Chondrocyte (in vitro differentiated cells): ENCODE data around the gene DPM3. TPM values are rescaled to one million over a fixed set of nuclear protein-coding genes. Genes with fewer than 3 reads are reported as not detected.
A peak's percentile ranks its signal among the peaks of the same experiment; 100 is the strongest.

Experiments used
- DNase-seq: peaks from one replicate; pipeline ENCODE4 v3.0.0; 2021; ENCODE audit warnings: mixed read lengths, low spot score
- H3K27ac Mint-ChIP-seq: one replicate; pipeline ENCODE4 v1.8.0; 2021; ENCODE audit warnings: mild to moderate bottlenecking, moderate library complexity, mixed read lengths; ENCODE audit not compliant: unreplicated experiment
- H3K27me3 Mint-ChIP-seq: 2 replicates; pipeline ENCODE4 v1.8.0; 2021; ENCODE audit warnings: low read depth, mixed read lengths
- H3K36me3 Mint-ChIP-seq: 2 replicates; pipeline ENCODE4 v1.8.0; 2021; ENCODE audit warnings: low read depth, mixed read lengths
- H3K4me1 Mint-ChIP-seq: 2 replicates; pipeline ENCODE4 v1.8.0; 2021; ENCODE audit warnings: low read depth, mild to moderate bottlenecking, mixed read lengths
- H3K4me3 Mint-ChIP-seq: one replicate; pipeline ENCODE4 v1.8.0; 2021; ENCODE audit warnings: mild to moderate bottlenecking, moderate library complexity, mixed read lengths; ENCODE audit not compliant: unreplicated experiment
- H3K9me3 Mint-ChIP-seq: 2 replicates; pipeline ENCODE4 v1.8.0; 2021; ENCODE audit warnings: low read depth, mixed read lengths
- CTCF ChIP-seq: fragments of 200-600 bp; sonication (generic); IDR thresholded peaks from 2 replicates; pipeline ENCODE4 v1.5.0; 2021; ENCODE audit warnings: antibody characterized with exemption, mild to moderate bottlenecking, moderate library complexity
- total RNA-seq: library from RNA; stranded (reverse); gene quantifications from 3 replicates; pipeline ENCODE4 v1.2.1, GENCODE V29; 2021

DPM3 gene
- total RNA-seq, 1 donor from 2014 or later: 41.3 TPM

- no peak for DNase-seq
- Mint-ChIP-seq H3K4me3 (peak within 1 kb of the TSS; percentile 83), H3K27ac (peak within 1 kb of the TSS; percentile 94), H3K4me1 (peaks cover 75% of the 10 kb centered on the region), H3K36me3 (peaks cover 11% of the 10 kb centered on the region), H3K9me3 (no peaks in the 10 kb centered on the region), H3K27me3 (no peaks in the 10 kb centered on the region)
- no peak for TF ChIP-seq CTCF
Observed at GRCh38 chr1:155127105-155127966, 13.0 kb downstream of the DPM3 start, which contains the start of gene EFNA1. Gene EFNA1 (plus strand): TSS chr1:155127876. CDS start chr1:155127978, 102 bp downstream.

- peaks cover 71% of the 10 kb centered on the region for H3K4me1 Mint-ChIP-seq
Observed at GRCh38 chr1:155126556-155127104, 13.7 kb downstream of the DPM3 start.

GRCh38 chr1:155125946-155126555 lies 14.3 kb downstream of the DPM3 start:
- Mint-ChIP-seq H3K9me3 (no peaks in the 10 kb centered on the region), H3K36me3 (peaks cover 4% of the 10 kb centered on the region), H3K27me3 (peaks cover 3% of the 10 kb centered on the region), H3K4me3 (peak overlapping the region; percentile 70), H3K27ac (peak overlapping the region; percentile 71), H3K4me1 (peaks cover 67% of the 10 kb centered on the region)
- TF ChIP-seq CTCF: no peak
- no peak for DNase-seq

More at GRCh38 chr1:155126556-155127104, 13.7 kb downstream of the DPM3 start:
- no peak for DNase-seq
- peak overlapping the region; percentile 70 for H3K4me3 Mint-ChIP-seq
- H3K36me3 Mint-ChIP-seq: peaks cover 8% of the 10 kb centered on the region
- no peaks in the 10 kb centered on the region for H3K9me3 Mint-ChIP-seq
- H3K27ac Mint-ChIP-seq: peak overlapping the region; percentile 90
- peak; percentile 34 for TF ChIP-seq CTCF
- H3K27me3 Mint-ChIP-seq: no peaks in the 10 kb centered on the region

GRCh38 chr1:155125511-155125945 lies 14.8 kb downstream of the DPM3 start:
- Mint-ChIP-seq H3K9me3 (no peaks in the 10 kb centered on the region), H3K4me3 (no peak overlapping the region), H3K4me1 (peaks cover 62% of the 10 kb centered on the region), H3K36me3 (no peaks in the 10 kb centered on the region), H3K27ac (no peak overlapping the region), H3K27me3 (peaks cover 4% of the 10 kb centered on the region)
- DNase-seq: no peak
- no peak for TF ChIP-seq CTCF
